Spleen (tissue), 11 donors: ENCODE data around the gene AIG1. TPM values are rescaled to one million over a fixed set of nuclear protein-coding genes. Genes with fewer than 3 reads are reported as not detected.

ENCODE experiments used
- DNase-seq: peaks from one replicate; pipeline ENCODE4 v3.0.0-alpha.2; 2020
- H3K27ac ChIP-seq, 8 donors: fragments of 200-600 bp; sonication (generic) in 7 of 8; 1 replicate in 4 of 8; 2 replicates in 4 of 8; pipeline versions ENCODE4 v1.5.0 to v1.8.0; 2016 to 2021; ENCODE audit warnings: inconsistent platforms in 4 of 8, mild to moderate bottlenecking in 4 of 8, moderate library complexity in 1 of 8
- H3K27me3 ChIP-seq, 7 donors: fragments of 200-600 bp; sonication (generic) in 6 of 7; replicated peaks in 1 of 7; 1 replicate in 4 of 7; 2 replicates in 3 of 7; pipeline versions ENCODE4 v1.5.0 to v1.8.0; 2016 to 2021; ENCODE audit warnings: inconsistent platforms in 3 of 7, mild to moderate bottlenecking in 1 of 7
- H3K36me3 ChIP-seq, 6 donors: fragments of 200-600 bp; sonication (generic) in 5 of 6; 1 replicate in 4 of 6; 2 replicates in 2 of 6; pipeline versions ENCODE4 v1.5.0 to v1.8.0; 2016 to 2021; ENCODE audit warnings: inconsistent platforms in 2 of 6
- H3K4me1 ChIP-seq, 6 donors: fragments of 200-600 bp; sonication (generic) in 5 of 6; 1 replicate in 3 of 6; 2 replicates in 3 of 6; pipeline versions ENCODE4 v1.5.0 to v1.8.0; 2016 to 2021; ENCODE audit warnings: inconsistent platforms in 3 of 6
- H3K4me3 ChIP-seq, 8 donors: fragments of 200-600 bp; sonication (generic) in 7 of 8; 1 replicate in 4 of 8; 2 replicates in 4 of 8; pipeline versions ENCODE4 v1.5.0 to v1.8.0; 2016 to 2021; ENCODE audit warnings: inconsistent platforms in 4 of 8, mild to moderate bottlenecking in 4 of 8, moderate library complexity in 2 of 8
- H3K9me3 ChIP-seq, 8 donors: fragments of 200-600 bp; sonication (generic) in 7 of 8; 1 replicate in 4 of 8; 2 replicates in 4 of 8; pipeline versions ENCODE4 v1.5.0 to v1.8.0; 2016 to 2021; ENCODE audit warnings: inconsistent platforms in 4 of 8
- CTCF ChIP-seq, 11 experiments: fragments of 200-600 bp in 7 of 11; fragments of 450-650 bp in 4 of 11; sonication (generic) in 4 of 11; IDR thresholded peaks in 8 of 11; conservative IDR thresholded peaks in 3 of 11; 1 replicate in 7 of 11; 2 replicates in 4 of 11; pipeline versions ENCODE4 v1.4.0 to v1.8.0; 2016 to 2021; ENCODE audit warnings: antibody characterized with exemption in 11 of 11, inconsistent platforms in 4 of 11, mild to moderate bottlenecking in 1 of 11
- POLR2A ChIP-seq, 3 donors: fragments of 450-650 bp; IDR thresholded peaks; one replicate each; pipeline ENCODE4 v1.5.1; 2017; ENCODE audit warnings: antibody characterized with exemption in 3 of 3, mild to moderate bottlenecking in 1 of 3
- POLR2AphosphoS5 ChIP-seq, 3 donors: sonication (generic); formaldehyde crosslinking; IDR thresholded peaks; one replicate each; pipeline ENCODE4 v1.5.1; 2017; ENCODE audit warnings: antibody characterized with exemption in 3 of 3
- WGBS, 5 donors: extraction: QIAGEN DNeasy Blood & Tissue Kit in 3 of 5; methylation state at CpG; one replicate each; pipeline versions ENCODE4 v1.1.5 to v1.1.7; 2013 to 2018; 5-methylcytosine and 5-hydroxymethylcytosine counted together
- intact Hi-C: fragments of 100-400 bp; cut with DNase I; formaldehyde crosslinking; loops from one replicate; pipeline ENCODE4 v1.15.0; 2023; ENCODE audit warnings: low total_unique reads
- polyA plus RNA-seq, 3 donors: library from polyadenylated mRNA; stranded (reverse); fragments of 200-250 nt; gene quantifications; one replicate each; pipeline ENCODE4 v1.2.1, GENCODE V29; 2013
- total RNA-seq, 7 donors: library from RNA; depleted of rRNA in 3 of 7; stranded (reverse); fragments of >200 nt in 3 of 7; fragmentation: NEBNext Ultra II Directional in 4 of 7; extraction: Animal tissue kit (Norgen Biotek cat#: 25700) in 4 of 7; gene quantifications; one replicate each; pipeline versions ENCODE4 v1.1.0 to v1.2.1, GENCODE V29; 2016 to 2021
- donor health status: healthy with polysubstance abuse.
- donor health status: DM: no; HTN: no; CAD: no; lungs with moderate emphysema.
- donor health status: DM: no; HTN: no; CAD: no.
- donor health status: Bipolar disorder and iron deficiency.
- donor health status: healthy.
- donor health status: DM: no; HTN: no; CAD: no.
- donor health status: DM: yes; HTN: yes; CAD: no.

Gene AIG1
- total and polyA plus RNA-seq, 10 donors, result 14.3 to 38.0 (median 27.9) TPM

DNA sequence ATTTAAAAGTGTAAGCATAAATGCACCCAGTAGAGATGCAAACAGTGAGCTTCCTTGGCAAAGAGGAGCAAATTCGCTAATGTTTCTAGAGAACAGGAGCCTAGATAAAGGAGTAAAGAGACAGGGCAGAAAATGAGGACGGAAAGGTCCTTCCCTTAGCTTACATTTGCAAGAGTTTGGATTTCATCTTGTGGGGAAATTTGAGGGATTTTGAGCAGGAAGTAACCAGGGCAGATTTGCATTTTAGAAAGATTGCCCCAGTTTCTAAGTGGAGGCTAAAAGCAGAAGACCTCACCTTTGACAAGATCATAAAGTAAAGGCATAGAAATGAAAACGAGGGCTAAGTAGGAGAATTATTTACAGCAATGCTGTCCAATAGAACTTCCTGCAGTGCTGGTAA is 309.3 kb downstream of the AIG1 start:
- intact Hi-C loops, result no loop called here
- no peak for DNase-seq
- Histone ChIP-seq H3K27me3 (no peaks in the 10 kb centered on the region), H3K4me1 (no peaks in the 10 kb centered on the region), H3K9me3 (no peaks in the 10 kb centered on the region), H3K4me3 (no peak overlapping the region), H3K27ac (no peak overlapping the region), H3K36me3 (no peaks in the 10 kb centered on the region)
- no peak for TF ChIP-seq POLR2A (IDR thresholded peaks at IDR 0.05)
- WGBS, 5 donors, result 62 to 82% (median 71%) methylated on average over 3 of the region's 3 CpGs

DNA sequence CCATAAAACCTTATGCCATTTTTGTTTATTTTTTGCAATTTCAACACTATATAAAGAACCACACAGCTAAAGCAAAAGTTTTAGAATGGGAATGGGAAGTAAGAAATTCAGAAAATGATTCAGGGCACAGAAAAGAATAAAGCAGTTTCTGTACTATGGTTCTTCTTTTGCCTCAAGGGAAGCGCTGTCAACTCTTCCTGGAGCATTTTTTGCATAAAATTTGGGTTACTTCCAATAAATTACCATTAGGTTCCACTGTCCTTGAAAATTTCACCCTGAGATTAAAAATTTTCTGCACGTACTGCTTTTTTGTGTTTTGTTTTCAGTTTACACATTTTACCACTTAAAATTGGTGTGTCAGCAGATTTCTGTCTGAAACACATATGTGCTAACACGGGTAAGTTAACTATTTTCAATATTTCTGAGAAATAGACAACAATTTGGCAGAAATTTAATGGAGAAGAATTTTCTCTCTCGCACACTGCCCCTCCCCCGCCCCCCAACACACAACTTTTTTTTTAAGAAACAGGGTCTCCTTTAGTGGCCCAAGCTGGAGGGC is 310.2 kb downstream of the AIG1 start:
- no peak for TF ChIP-seq CTCF (IDR thresholded peaks at IDR 0.05 in 8 of 11, conservative IDR thresholded peaks at IDR 0.05 in 3 of 11)
- TF ChIP-seq POLR2AphosphoS5 (IDR thresholded peaks at IDR 0.05), result no peak
- TF ChIP-seq POLR2A (IDR thresholded peaks at IDR 0.05), result no peak

GRCh38 chr6:143372199-143372882 is 311.7 kb downstream of the AIG1 start:
- no peaks in the 10 kb centered on the region for H3K36me3 ChIP-seq
- H3K9me3 ChIP-seq, result no peaks in the 10 kb centered on the region
- no peak overlapping the region for H3K4me3 ChIP-seq
- DNase-seq, result no peak
- intact Hi-C loops, result no loop called here
- H3K27ac ChIP-seq, result no peak overlapping the region
- 74 to 89% (median 85%) methylated on average over 7 of the region's 7 CpGs for WGBS, 5 donors
- no peaks in the 10 kb centered on the region for H3K4me1 ChIP-seq
- no peaks in the 10 kb centered on the region for H3K27me3 ChIP-seq
- TF ChIP-seq CTCF (IDR thresholded peaks at IDR 0.05 in 8 of 11, conservative IDR thresholded peaks at IDR 0.05 in 3 of 11) (no peak), POLR2A (IDR thresholded peaks at IDR 0.05) (no peak), POLR2AphosphoS5 (IDR thresholded peaks at IDR 0.05) (no peak)

More for the DNA sequence above, 310.2 kb downstream of the AIG1 start:
- intact Hi-C loops, result no loop called here
- Histone ChIP-seq H3K4me3 (no peak overlapping the region), H3K36me3 (no peaks in the 10 kb centered on the region), H3K4me1 (no peaks in the 10 kb centered on the region), H3K27me3 (no peaks in the 10 kb centered on the region), H3K27ac (no peak overlapping the region), H3K9me3 (no peaks in the 10 kb centered on the region)
- WGBS, 5 donors, result 58 to 82% (median 78%) methylated on average over 5 of the region's 5 CpGs
- DNase-seq, result no peak

- Histone ChIP-seq H3K4me3 (no peak overlapping the region), H3K9me3 (peaks cover 0 to 6% (median 0%) of the 10 kb centered on the region in 8 donors), H3K27ac (no peak overlapping the region), H3K36me3 (no peaks in the 10 kb centered on the region), H3K4me1 (no peaks in the 10 kb centered on the region), H3K27me3 (no peaks in the 10 kb centered on the region)
- WGBS, 5 donors, result 26 to 53% (median 45%) methylated on average over 2 of the region's 2 CpGs
- TF ChIP-seq CTCF (IDR thresholded peaks at IDR 0.05 in 8 of 11, conservative IDR thresholded peaks at IDR 0.05 in 3 of 11) (no peak), POLR2AphosphoS5 (IDR thresholded peaks at IDR 0.05) (no peak)
- intact Hi-C loops, result no loop called here
- DNase-seq, result no peak
Observed at GRCh38 chr6:143374014-143374413, 313.3 kb downstream of the AIG1 start.
